Activated CD4-positive, alpha-beta T cell treated with anti-CD3 and anti-CD28 coated beads, Interleukin-2, amount 10 ng/mL, durations not matched to agents 24 days and 14 days (primary cell): ENCODE data around the gene CACNA1C. TPM values are rescaled to one million over a fixed set of nuclear protein-coding genes. Genes with fewer than 3 reads are reported as not detected.

Experiments
- DNase-seq: peaks from one replicate; pipeline ENCODE4 v3.0.0; 2022
- H3K27ac Mint-ChIP-seq: one replicate; pipeline ENCODE4 v1.8.0; 2022; ENCODE audit warnings: mild to moderate bottlenecking, mixed read lengths
- H3K27me3 Mint-ChIP-seq: one replicate; pipeline ENCODE4 v1.8.0; 2022; ENCODE audit warnings: mixed read lengths
- H3K36me3 Mint-ChIP-seq: one replicate; pipeline ENCODE4 v1.8.0; 2022; ENCODE audit warnings: low read depth, mild to moderate bottlenecking, mixed read lengths
- H3K4me1 Mint-ChIP-seq: one replicate; pipeline ENCODE4 v1.8.0; 2021; ENCODE audit warnings: mixed read lengths
- H3K4me3 Mint-ChIP-seq: one replicate; pipeline ENCODE4 v1.8.0; 2022; ENCODE audit warnings: mild to moderate bottlenecking, moderate library complexity, mixed read lengths
- H3K9me3 Mint-ChIP-seq: one replicate; pipeline ENCODE4 v1.8.0; 2021; ENCODE audit warnings: mixed read lengths
- intact Hi-C: fragments of 100-400 bp; cut with micrococcal nuclease; formaldehyde crosslinking; loops from one replicate; pipeline ENCODE4 v1.15.1; 2023
- total RNA-seq: library from RNA; stranded (reverse); gene quantifications from 2 replicates; pipeline ENCODE4 v1.2.3, GENCODE V29; 2022

The CACNA1C gene
- total RNA-seq, 1 donor from 2014 or later = 0.07 TPM

DNA sequence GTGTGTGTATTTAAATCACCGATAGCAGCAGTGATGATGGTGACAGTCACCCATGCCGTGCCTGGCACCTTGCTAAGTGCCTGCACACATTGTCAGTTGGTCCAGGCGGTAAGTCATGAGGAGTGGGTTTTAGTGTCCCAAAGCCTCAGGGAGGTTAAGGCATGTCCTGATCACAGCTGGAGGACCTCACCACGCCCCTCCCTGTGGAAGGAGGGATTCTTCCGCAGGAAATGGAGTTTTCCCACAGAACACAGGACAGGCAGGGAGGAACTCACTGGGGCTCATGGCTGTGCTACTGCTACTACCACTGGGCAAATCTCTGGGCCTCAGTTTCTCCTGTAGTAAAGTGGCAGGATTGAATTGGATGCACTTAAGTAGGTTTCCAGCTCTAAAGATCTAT, 142.3 kb downstream of the CACNA1C start:
- intact Hi-C loops = no loop called here
- Mint-ChIP-seq H3K9me3 (no peaks in the 10 kb centered on the region), H3K4me3 (no peak overlapping the region)

DNA sequence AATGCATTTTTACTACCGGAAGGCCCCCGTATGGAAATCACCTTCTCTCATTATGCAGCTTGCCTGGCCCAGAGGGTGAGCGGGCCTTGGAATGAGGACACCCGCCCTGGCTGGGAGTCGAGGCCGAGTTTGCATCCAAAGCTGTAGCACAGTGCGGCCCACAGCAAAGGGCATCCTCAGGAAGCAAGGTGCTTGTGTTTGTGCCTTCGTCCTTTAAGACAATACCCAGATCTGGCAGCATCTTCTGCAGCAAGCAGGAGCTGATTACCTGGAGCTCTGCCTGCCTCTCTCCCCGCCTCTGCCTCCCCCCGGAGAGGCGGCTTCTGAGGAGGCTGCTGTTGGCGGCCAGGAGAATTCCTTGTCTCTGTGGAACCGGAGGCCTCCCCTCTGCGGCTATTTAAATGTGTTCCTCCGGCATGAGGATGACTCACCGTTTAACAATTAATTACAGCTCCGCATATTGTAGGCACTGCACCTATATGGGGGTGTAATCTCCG, 145.3 kb downstream of the CACNA1C start:
- Mint-ChIP-seq H3K4me3 (no peak overlapping the region), H3K9me3 (no peaks in the 10 kb centered on the region)

More for the DNA sequence above, 142.3 kb downstream of the CACNA1C start:
- H3K27ac Mint-ChIP-seq = no peak overlapping the region
- no peak for DNase-seq
- H3K27me3 Mint-ChIP-seq = no peaks in the 10 kb centered on the region
- H3K36me3 Mint-ChIP-seq = no peaks in the 10 kb centered on the region
- H3K4me1 Mint-ChIP-seq = no peaks in the 10 kb centered on the region

DNA sequence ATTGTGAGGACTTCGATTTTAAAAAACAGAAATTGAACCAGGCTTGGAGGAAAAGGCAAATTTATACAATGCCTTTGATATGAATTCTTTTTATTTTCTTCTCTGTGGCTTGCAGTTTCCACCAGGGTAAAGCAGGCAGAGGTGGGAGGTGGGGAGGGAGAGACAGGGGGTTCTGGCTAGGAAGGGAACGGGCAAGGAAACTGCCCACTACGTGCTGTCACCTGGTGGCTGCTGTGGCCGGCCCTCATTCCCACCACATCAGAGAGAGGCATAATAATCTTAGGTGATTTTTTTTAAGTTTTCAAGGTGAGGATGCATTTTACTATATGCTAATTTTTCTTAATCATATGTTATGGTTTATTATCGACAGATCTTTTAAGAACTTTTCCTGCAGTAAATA, 145.8 kb downstream of the CACNA1C start:
- H3K27me3 Mint-ChIP-seq = no peaks in the 10 kb centered on the region
- no peaks in the 10 kb centered on the region for H3K36me3 Mint-ChIP-seq
- no peak overlapping the region for H3K4me3 Mint-ChIP-seq
- no peak for DNase-seq
- intact Hi-C loops = no loop called here
- H3K27ac Mint-ChIP-seq = no peak overlapping the region
- H3K4me1 Mint-ChIP-seq = no peaks in the 10 kb centered on the region
- no peaks in the 10 kb centered on the region for H3K9me3 Mint-ChIP-seq

More for the DNA sequence above, 145.3 kb downstream of the CACNA1C start:
- Mint-ChIP-seq H3K27ac (no peak overlapping the region), H3K27me3 (no peaks in the 10 kb centered on the region), H3K36me3 (no peaks in the 10 kb centered on the region), H3K4me1 (no peaks in the 10 kb centered on the region)
- intact Hi-C loops = no loop called here
- no peak for DNase-seq

DNA sequence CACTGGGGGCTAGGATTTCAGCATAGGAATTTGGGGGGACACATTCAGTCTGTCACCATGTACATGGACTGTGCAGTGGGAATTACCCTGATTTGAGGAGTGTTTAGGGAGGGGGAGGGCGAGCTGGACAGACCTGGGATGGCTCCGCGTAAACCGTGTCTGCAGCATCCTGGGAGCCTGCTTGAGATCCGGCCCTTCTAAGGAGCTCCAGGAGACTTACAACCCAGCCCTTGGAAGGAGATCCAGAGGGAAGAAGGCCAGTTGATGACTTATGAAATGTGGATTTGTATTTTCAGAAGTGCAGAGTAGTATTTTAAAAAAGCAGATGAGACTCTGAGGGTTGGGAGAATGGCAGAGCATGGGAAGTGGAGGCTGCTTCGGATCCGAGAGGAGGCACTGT, 153.2 kb downstream of the CACNA1C start:
- intact Hi-C loops = no loop called here

DNA sequence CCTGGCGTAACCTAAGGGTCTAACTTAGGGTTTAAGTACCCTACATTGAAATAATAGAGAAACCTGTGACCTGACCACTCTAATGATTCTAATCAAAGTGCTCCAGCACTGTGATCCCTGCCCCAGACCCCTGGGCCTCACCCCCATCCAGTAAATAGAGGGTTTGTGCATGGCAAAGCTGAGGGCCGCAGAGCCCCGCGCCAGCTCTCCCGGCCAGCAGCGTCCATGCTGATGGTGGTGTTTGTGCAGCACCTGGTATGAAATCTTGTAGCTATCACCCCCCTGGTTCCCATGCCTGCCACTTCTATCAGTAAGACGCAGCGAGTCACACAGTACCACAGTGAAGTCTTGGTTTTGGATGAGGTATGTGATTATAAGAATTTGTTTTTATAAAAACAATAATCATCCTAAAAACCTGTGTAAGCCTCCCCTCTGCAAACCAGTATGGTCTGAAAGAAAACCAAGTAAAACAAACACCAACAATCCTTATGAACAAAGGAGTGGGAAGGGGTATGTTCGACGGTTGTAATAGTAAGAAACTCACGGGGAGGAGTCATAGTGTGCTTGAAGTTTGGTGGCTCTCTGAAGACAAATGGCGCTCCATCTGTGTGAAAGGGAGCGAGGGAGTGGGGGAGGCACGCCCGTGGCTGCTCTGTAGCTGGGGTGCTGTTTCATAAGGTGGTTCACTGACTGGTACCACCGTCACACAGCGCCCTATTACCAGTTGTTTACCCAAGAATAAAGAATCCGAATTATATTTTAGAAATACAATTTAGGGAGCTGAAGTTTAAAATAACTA, 156.2 kb downstream of the CACNA1C start:
- Mint-ChIP-seq H3K4me3 (no peak overlapping the region), H3K27me3 (peaks cover 8% of the 10 kb centered on the region), H3K36me3 (no peaks in the 10 kb centered on the region), H3K9me3 (no peaks in the 10 kb centered on the region), H3K4me1 (no peaks in the 10 kb centered on the region), H3K27ac (no peak overlapping the region)
- intact Hi-C loops = no loop called here
- no peak for DNase-seq

More for the DNA sequence above, 153.2 kb downstream of the CACNA1C start:
- Mint-ChIP-seq H3K4me3 (no peak overlapping the region), H3K4me1 (no peaks in the 10 kb centered on the region), H3K27me3 (peaks cover 3% of the 10 kb centered on the region), H3K36me3 (no peaks in the 10 kb centered on the region), H3K27ac (no peak overlapping the region), H3K9me3 (no peaks in the 10 kb centered on the region)
- DNase-seq = no peak

DNA sequence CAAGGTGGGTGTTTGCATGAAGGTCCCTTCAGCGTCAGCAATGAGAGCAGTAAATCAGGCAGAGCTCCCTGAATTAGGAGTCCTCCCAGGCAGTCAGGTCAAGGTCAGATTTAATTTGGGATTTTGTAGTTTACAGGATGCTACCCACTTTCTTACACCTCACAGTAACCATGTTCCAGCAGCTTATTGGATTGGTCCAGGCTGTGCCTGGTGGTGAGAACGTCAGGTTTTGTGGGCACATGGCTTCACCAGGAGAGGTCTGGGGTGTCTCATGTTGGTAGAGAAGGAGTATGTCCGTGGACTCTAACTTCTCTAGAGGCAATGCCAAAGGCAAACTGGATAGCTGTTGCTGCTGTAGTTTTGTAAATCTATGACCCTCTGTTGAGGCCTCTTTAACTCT, 158.3 kb downstream of the CACNA1C start:
- H3K27ac Mint-ChIP-seq = no peak overlapping the region
- no peaks in the 10 kb centered on the region for H3K36me3 Mint-ChIP-seq
- intact Hi-C loops = no loop called here
- no peak overlapping the region for H3K4me3 Mint-ChIP-seq
- no peaks in the 10 kb centered on the region for H3K4me1 Mint-ChIP-seq
- H3K9me3 Mint-ChIP-seq = no peaks in the 10 kb centered on the region
- no peak for DNase-seq
- peaks cover 11% of the 10 kb centered on the region for H3K27me3 Mint-ChIP-seq

DNA sequence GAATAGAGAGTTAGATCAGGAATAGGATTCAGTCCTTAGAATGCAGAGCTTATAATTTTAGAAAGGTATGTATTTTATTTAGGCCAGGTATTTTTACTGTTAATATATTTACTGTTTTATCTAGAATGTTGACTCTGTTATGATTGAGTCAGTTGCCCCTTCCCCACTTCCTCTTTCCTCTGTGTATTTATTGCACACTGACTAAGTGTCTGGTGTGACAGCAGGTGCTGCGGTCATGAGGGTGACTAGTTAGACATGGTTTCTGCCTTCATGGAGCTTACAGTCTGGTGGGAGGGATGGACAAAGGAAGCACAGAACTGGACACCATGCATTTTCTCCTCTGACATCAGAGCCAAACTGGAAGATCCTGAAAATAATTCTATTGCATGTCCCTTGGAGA, 159.8 kb downstream of the CACNA1C start:
- no peaks in the 10 kb centered on the region for H3K36me3 Mint-ChIP-seq
- no peaks in the 10 kb centered on the region for H3K4me1 Mint-ChIP-seq
- DNase-seq = no peak
- no peak overlapping the region for H3K4me3 Mint-ChIP-seq
- H3K27ac Mint-ChIP-seq = no peak overlapping the region
- intact Hi-C loops = no loop called here
- H3K27me3 Mint-ChIP-seq = peaks cover 11% of the 10 kb centered on the region
- no peaks in the 10 kb centered on the region for H3K9me3 Mint-ChIP-seq

DNA sequence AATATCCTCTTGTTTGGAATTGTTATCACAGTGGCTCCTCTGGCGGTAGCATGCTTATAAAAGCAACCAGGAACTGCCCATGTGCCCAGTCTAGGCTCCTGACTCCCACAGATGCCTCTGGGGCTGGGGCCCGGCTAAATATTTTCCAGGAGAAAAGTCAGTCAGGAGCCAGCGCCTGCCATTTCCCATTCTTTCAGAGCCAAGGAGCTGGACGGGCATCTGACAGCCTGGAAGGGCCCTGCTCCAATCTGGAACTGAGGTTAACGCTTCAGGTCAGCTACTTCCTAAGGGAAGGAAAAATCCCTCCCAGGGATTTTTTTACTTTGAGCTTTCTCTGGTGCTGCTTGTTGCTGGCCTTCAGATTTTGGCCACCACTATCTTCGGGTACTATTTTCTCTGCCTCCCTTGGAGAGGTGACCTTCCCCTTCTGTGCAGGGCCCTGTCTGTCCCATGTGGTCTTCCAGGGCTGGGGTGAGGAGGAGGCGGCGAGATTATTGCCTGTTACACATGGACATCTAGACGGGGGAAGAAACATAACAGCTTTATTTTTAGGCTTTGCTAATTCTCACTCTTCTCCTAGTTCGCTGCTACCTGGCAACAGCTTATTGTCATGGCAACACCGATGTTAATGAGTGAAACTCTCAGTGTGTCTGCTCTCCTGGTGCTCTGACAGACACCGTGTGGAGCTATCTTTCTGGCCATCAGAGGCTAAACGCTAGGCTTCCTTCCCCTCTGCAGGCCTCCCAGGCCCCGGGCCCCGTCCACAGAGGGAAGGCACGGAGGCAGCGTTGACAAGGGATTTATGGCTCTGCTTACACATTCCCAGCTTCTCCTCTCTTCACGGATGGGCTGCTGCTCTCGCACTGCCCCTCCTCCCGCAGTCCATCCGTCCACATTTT, 160.4 kb downstream of the CACNA1C start:
- intact Hi-C loops = no loop called here
- no peak overlapping the region for H3K27ac Mint-ChIP-seq
- H3K27me3 Mint-ChIP-seq = peaks cover 11% of the 10 kb centered on the region
- no peaks in the 10 kb centered on the region for H3K36me3 Mint-ChIP-seq
- no peak for DNase-seq
- no peaks in the 10 kb centered on the region for H3K4me1 Mint-ChIP-seq
- H3K4me3 Mint-ChIP-seq = no peak overlapping the region
- H3K9me3 Mint-ChIP-seq = no peaks in the 10 kb centered on the region

DNA sequence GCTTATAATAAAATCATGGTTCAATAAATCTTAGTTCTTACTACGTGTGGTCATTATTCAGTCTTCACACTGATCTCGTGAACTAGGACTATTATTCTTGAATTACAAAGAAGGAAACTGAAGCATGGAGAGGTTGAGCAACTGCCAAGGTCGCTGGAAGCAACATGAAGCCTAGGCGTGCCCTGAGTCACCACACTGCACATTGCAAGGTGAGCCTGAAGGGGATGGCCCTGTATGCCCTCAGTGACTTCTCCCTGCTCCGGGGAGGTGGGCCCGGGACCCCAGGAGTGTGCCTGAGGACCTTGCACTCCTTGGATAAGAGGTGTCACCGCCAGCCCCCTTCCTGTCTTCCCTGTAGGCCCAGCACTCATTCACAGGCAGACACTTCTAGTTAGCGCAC, 161.6 kb downstream of the CACNA1C start:
- Mint-ChIP-seq H3K27me3 (peaks cover 11% of the 10 kb centered on the region), H3K9me3 (no peaks in the 10 kb centered on the region), H3K27ac (no peak overlapping the region), H3K4me3 (no peak overlapping the region), H3K4me1 (no peaks in the 10 kb centered on the region), H3K36me3 (no peaks in the 10 kb centered on the region)
- intact Hi-C loops = no loop called here
- no peak for DNase-seq

DNA sequence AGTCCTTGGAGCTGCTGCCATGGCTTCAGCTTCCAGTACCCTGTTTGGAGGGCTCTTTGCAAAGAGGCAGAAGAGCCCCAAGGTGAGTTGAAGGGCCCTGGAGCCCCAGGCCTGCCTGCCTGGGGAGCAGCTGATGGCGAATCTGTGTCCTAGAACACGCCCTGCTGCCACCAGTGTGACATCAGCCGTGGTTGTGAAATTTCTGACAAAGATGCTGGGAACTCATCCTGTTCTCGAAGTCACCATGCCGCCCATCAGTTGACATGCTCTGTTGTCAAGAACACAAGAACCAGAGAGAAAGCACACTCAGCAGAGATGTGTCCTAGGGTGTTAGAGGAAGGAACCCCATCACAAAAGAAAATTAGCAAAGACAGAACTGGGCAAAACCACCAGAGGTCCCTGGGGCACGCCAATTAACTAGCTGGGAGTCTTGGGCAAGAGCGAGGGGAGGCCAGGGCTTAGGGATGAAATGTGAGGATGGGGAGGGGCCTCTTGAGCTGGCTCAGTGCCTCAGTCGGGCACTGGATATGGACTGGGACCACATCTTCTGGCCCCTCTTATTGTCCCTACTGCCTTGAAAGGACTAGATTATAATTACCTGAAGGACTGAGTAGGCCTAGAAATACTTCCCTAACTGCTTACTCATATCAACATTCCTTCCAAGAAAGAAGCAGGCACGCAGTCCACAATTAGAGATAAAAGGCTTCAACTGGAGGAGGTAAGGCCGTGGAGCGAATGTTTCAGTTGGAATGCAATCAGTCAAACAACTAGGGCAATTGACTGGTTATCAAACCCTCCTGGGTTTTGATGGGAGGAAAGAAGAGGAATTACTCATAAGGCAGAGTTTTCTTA, 163.1 kb downstream of the CACNA1C start:
- no peaks in the 10 kb centered on the region for H3K4me1 Mint-ChIP-seq
- H3K27me3 Mint-ChIP-seq = peaks cover 13% of the 10 kb centered on the region
- no peaks in the 10 kb centered on the region for H3K9me3 Mint-ChIP-seq

DNA sequence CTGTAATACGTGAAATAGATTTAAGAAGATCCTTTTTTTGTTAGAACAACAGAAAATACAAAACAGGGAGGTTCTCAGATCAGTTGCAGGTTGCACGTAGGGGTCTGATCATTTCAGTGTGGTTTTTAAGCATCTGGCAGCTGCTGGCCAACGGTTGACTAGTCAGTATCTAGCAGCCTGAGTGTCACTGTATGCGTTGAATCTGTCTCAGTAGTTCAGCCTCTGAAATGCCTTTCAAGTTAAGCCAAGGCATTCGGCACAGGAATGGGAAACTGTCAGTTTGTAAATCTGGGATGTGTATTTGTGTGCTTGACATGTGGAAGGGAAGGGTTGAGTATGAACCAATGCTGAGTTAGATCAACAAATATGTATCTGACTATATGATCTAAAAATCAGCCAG, 165.9 kb downstream of the CACNA1C start:
- Mint-ChIP-seq H3K27ac (no peak overlapping the region), H3K9me3 (no peaks in the 10 kb centered on the region), H3K36me3 (no peaks in the 10 kb centered on the region), H3K4me3 (no peak overlapping the region), H3K4me1 (no peaks in the 10 kb centered on the region), H3K27me3 (peaks cover 9% of the 10 kb centered on the region)
- DNase-seq = no peak
- intact Hi-C loops = no loop called here

More for the DNA sequence above, 163.1 kb downstream of the CACNA1C start:
- Mint-ChIP-seq H3K4me3 (no peak overlapping the region), H3K27ac (no peak overlapping the region), H3K36me3 (no peaks in the 10 kb centered on the region)
- intact Hi-C loops = no loop called here
- no peak for DNase-seq

DNA sequence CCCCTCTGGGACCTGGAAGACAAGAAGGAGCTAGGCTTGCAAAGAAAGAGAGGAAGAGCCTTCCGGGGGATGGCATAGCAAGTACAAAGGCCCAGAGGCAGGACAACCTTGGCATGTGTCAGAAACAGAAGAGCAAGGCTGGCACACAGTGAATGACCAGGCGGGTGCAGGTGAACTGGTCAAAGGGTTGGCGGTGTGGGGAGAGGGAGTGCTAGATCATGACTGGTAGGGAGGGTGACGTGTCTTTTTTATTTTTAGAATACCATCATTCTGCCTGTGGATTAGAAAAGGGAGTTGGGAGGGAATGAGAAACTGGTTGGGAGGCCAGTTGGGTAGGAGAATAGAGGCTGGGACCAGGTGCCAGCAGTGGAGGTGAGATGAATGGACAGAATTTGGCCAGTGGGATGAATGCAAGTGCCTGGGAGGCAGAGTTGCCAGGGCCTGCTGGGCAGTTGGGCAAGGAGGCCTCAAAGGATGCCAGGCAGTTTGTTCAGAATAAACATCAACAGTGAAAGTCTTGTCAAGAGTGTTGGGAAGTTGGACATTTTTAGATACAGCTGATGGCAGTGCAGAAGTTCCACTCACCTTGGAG, 168.3 kb downstream of the CACNA1C start:
- Mint-ChIP-seq H3K4me1 (no peaks in the 10 kb centered on the region), H3K9me3 (no peaks in the 10 kb centered on the region), H3K36me3 (no peaks in the 10 kb centered on the region), H3K4me3 (no peak overlapping the region), H3K27me3 (peaks cover 12% of the 10 kb centered on the region), H3K27ac (no peak overlapping the region)
- DNase-seq = no peak
- intact Hi-C loops = no loop called here

DNA sequence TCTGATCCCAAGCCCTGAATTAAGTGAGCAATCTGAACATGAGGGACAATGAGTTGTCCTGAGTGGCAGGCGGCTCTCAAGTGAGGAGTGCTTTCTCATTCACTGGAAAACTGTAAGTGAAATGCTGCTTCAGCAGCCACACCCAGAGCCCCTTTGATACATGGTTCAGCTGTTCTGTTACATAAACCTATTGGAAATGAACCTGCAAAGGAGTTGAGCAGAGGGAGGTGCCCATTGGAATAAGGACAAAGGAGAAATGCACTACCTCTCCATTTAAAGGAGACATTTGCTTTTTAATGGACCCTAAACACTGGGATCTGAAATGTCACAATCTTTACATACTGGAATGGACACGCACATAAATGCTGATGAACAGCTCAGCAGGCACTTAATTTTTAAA, 169.9 kb downstream of the CACNA1C start:
- Mint-ChIP-seq H3K9me3 (no peaks in the 10 kb centered on the region), H3K4me3 (no peak overlapping the region), H3K4me1 (no peaks in the 10 kb centered on the region), H3K27me3 (peaks cover 20% of the 10 kb centered on the region), H3K36me3 (no peaks in the 10 kb centered on the region), H3K27ac (no peak overlapping the region)
- no peak for DNase-seq
- intact Hi-C loops = no loop called here
